Measurements from ENCODE around the gene ANKRD31. TPM values are rescaled to one million over a fixed set of nuclear protein-coding genes. Genes with fewer than 3 reads are reported as not detected.
A peak's percentile ranks its signal among the peaks of the same experiment; 100 is the strongest.

The ANKRD31 gene
- total RNA-seq, 1 experiment from 2014 or later = 0.28 TPM

GRCh38 chr5:75243100-75243499 lies 6.4 kb upstream of the ANKRD31 start:
- POLR2A ChIA-PET = interaction anchor here (1.3 kb wide), 1 partner anchor 9 kb away, joined by 3 read pairs; no protein-coding TSS in a partner anchor
- Mint-ChIP-seq H3K4me1 (ENCODE audit: insufficient read depth, unreplicated experiment) (no peaks in the 10 kb centered on the region), H3K9me3 (ENCODE audit: unreplicated experiment) (no peaks in the 10 kb centered on the region)

GRCh38 chr5:75242067-75242466 lies 5.4 kb upstream of the ANKRD31 start:
- no peaks in the 10 kb centered on the region for H3K9me3 Mint-ChIP-seq (ENCODE audit: unreplicated experiment)
- H3K27me3 Mint-ChIP-seq (ENCODE audit: insufficient read depth, unreplicated experiment) = no peaks in the 10 kb centered on the region
- POLR2A ChIA-PET = interaction anchor here (1.3 kb wide), 1 partner anchor 8 kb away, joined by 3 read pairs; no protein-coding TSS in a partner anchor
- DNase-seq (ENCODE audit: unreplicated experiment) = no peak
- CTCF ChIA-PET = interaction anchor here (1.0 kb wide), 1 partner anchor 206 kb away, joined by 3 read pairs; no protein-coding TSS in a partner anchor
- no peak overlapping the region for H3K4me3 Mint-ChIP-seq (ENCODE audit: unreplicated experiment)
- no peak overlapping the region for H3K27ac Mint-ChIP-seq (ENCODE audit: low read depth, unreplicated experiment)
- no peaks in the 10 kb centered on the region for H3K36me3 Mint-ChIP-seq (ENCODE audit: insufficient read depth, unreplicated experiment)
- no peaks in the 10 kb centered on the region for H3K4me1 Mint-ChIP-seq (ENCODE audit: insufficient read depth, unreplicated experiment)
- intact Hi-C loops (cut with micrococcal nuclease) = no loop called here
- BruUV-seq (replicated peaks) = no TSS peak
- TF ChIP-seq CTCF (IDR thresholded peaks at IDR 0.05; ENCODE audit: unreplicated experiment) = no peak

More at GRCh38 chr5:75243100-75243499, 6.4 kb upstream of the ANKRD31 start:
- Mint-ChIP-seq H3K27me3 (ENCODE audit: insufficient read depth, unreplicated experiment) (no peaks in the 10 kb centered on the region), H3K4me3 (ENCODE audit: unreplicated experiment) (no peak overlapping the region), H3K36me3 (ENCODE audit: insufficient read depth, unreplicated experiment) (no peaks in the 10 kb centered on the region), H3K27ac (ENCODE audit: low read depth, unreplicated experiment) (no peak overlapping the region)
- no peak for TF ChIP-seq CTCF (IDR thresholded peaks at IDR 0.05; ENCODE audit: unreplicated experiment)
- no peak for DNase-seq (ENCODE audit: unreplicated experiment)
- intact Hi-C loops (cut with micrococcal nuclease) = no loop called here
- CTCF ChIA-PET = no interaction called here
- BruUV-seq (replicated peaks) = no TSS peak

GRCh38 chr5:75239681-75240080 lies 3.0 kb upstream of the ANKRD31 start:
- intact Hi-C loops (cut with micrococcal nuclease) = loop anchor here (5.0 to 10.0 kb wide), 2 partner anchors 98 to 185 kb away; partner anchors contain the start of genes GCNT4 and HMGCR
- no peaks in the 10 kb centered on the region for H3K9me3 Mint-ChIP-seq (ENCODE audit: unreplicated experiment)
- no peak overlapping the region for H3K27ac Mint-ChIP-seq (ENCODE audit: low read depth, unreplicated experiment)
- H3K4me1 Mint-ChIP-seq (ENCODE audit: insufficient read depth, unreplicated experiment) = peaks cover 5% of the 10 kb centered on the region
- POLR2A ChIA-PET = interaction anchor here (0.7 to 3.8 kb wide), 4 partner anchors 97 to 1054 kb away, joined by 3 to 29 read pairs (median 5); partner anchors contain the start of gene HMGCR
- H3K36me3 Mint-ChIP-seq (ENCODE audit: insufficient read depth, unreplicated experiment) = no peaks in the 10 kb centered on the region
- no peak overlapping the region for H3K4me3 Mint-ChIP-seq (ENCODE audit: unreplicated experiment)
- no peak for TF ChIP-seq CTCF (IDR thresholded peaks at IDR 0.05; ENCODE audit: unreplicated experiment)
- DNase-seq (ENCODE audit: unreplicated experiment) = peak; percentile 43
- CTCF ChIA-PET = no interaction called here
- BruUV-seq (replicated peaks) = no TSS peak
- no peaks in the 10 kb centered on the region for H3K27me3 Mint-ChIP-seq (ENCODE audit: insufficient read depth, unreplicated experiment)

GRCh38 chr5:75235711-75236110 lies 967 bp downstream of the ANKRD31 start:
- BruUV-seq (replicated peaks) = no TSS peak
- H3K27ac Mint-ChIP-seq (ENCODE audit: low read depth, unreplicated experiment) = no peak overlapping the region

More at GRCh38 chr5:75235711-75236110, 967 bp downstream of the ANKRD31 start:
- Mint-ChIP-seq H3K4me3 (ENCODE audit: unreplicated experiment) (no peak overlapping the region), H3K9me3 (ENCODE audit: unreplicated experiment) (no peaks in the 10 kb centered on the region), H3K36me3 (ENCODE audit: insufficient read depth, unreplicated experiment) (no peaks in the 10 kb centered on the region), H3K4me1 (ENCODE audit: insufficient read depth, unreplicated experiment) (peaks cover 5% of the 10 kb centered on the region), H3K27me3 (ENCODE audit: insufficient read depth, unreplicated experiment) (no peaks in the 10 kb centered on the region)
- ChIA-PET POLR2A (interaction anchor here (0.5 to 3.8 kb wide), 8 partner anchors 13 to 182 kb away, joined by 3 to 29 read pairs (median 5); partner anchors contain the start of gene HMGCR), CTCF (interaction anchor here (0.6 to 1.3 kb wide), 10 partner anchors 12 to 269 kb away, joined by 3 to 6 read pairs (median 4); partner anchors contain the start of genes GCNT4 and HMGCR)
- intact Hi-C loops (cut with micrococcal nuclease) = loop anchor here (5.0 to 10.0 kb wide), 2 partner anchors 102 to 181 kb away; partner anchors contain the start of genes GCNT4 and HMGCR
- DNase-seq (ENCODE audit: unreplicated experiment) = no peak
- TF ChIP-seq CTCF (IDR thresholded peaks at IDR 0.05; ENCODE audit: unreplicated experiment) = no peak
